Neural crest cell (in vitro differentiated cells): Measurements from ENCODE around the gene COQ8B. TPM values are rescaled to one million over a fixed set of nuclear protein-coding genes. Genes with fewer than 3 reads are reported as not detected.
A peak's percentile ranks its signal among the peaks of the same experiment; 100 is the strongest.

Experiments used
- DNase-seq: peaks from one replicate; pipeline ENCODE4 v3.0.0; 2021; ENCODE audit warnings: low read depth, mixed read lengths, low spot score
- H3K27ac Mint-ChIP-seq: one replicate; pipeline ENCODE4 v1.8.0; 2021; ENCODE audit warnings: mild to moderate bottlenecking, mixed read lengths; ENCODE audit not compliant: unreplicated experiment
- H3K27me3 Mint-ChIP-seq: 2 replicates; pipeline ENCODE4 v1.8.0; 2021; ENCODE audit warnings: low read depth, mild to moderate bottlenecking, mixed read lengths
- H3K36me3 Mint-ChIP-seq: 2 replicates; pipeline ENCODE4 v1.8.0; 2021; ENCODE audit warnings: low read depth, mild to moderate bottlenecking, mixed read lengths
- H3K4me1 Mint-ChIP-seq: 2 replicates; pipeline ENCODE4 v1.8.0; 2021; ENCODE audit warnings: mixed read lengths
- H3K4me3 Mint-ChIP-seq: one replicate; pipeline ENCODE4 v1.8.0; 2021; ENCODE audit warnings: mild to moderate bottlenecking, mixed read lengths
- H3K9me3 Mint-ChIP-seq: 2 replicates; pipeline ENCODE4 v1.8.0; 2021; ENCODE audit warnings: mixed read lengths
- total RNA-seq: library from RNA; stranded (reverse); gene quantifications from 2 replicates; pipeline ENCODE4 v1.2.1, GENCODE V29; 2021
- TF ChIP-seq, protein P1 (sequence below): fragments of 200-600 bp; sonication (generic); conservative IDR thresholded peaks from 2 replicates; pipeline ENCODE4 v1.5.0; 2021; ENCODE audit warnings: antibody characterized with exemption, mild to moderate bottlenecking

Gene COQ8B
- total RNA-seq, 1 donor from 2014 or later = 45.1 TPM

DNA sequence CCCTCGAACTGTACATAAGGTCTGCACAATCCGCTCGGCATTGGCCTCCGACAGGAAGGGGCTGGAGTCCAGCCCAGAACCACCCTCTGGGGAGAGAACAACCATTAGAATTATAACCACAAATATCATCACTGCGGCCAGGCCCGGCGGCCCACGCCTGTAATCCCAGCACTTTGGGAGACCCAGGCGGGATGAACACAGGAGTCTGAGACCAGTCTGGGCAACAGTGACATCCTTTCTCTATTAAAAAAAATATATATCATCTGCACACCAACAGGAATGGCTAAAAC is 11.4 kb downstream of the COQ8B start:
- H3K4me3 Mint-ChIP-seq = no peak overlapping the region
- H3K27me3 Mint-ChIP-seq = no peaks in the 10 kb centered on the region
- no peak overlapping the region for H3K27ac Mint-ChIP-seq
- TF ChIP-seq, protein P1, sequence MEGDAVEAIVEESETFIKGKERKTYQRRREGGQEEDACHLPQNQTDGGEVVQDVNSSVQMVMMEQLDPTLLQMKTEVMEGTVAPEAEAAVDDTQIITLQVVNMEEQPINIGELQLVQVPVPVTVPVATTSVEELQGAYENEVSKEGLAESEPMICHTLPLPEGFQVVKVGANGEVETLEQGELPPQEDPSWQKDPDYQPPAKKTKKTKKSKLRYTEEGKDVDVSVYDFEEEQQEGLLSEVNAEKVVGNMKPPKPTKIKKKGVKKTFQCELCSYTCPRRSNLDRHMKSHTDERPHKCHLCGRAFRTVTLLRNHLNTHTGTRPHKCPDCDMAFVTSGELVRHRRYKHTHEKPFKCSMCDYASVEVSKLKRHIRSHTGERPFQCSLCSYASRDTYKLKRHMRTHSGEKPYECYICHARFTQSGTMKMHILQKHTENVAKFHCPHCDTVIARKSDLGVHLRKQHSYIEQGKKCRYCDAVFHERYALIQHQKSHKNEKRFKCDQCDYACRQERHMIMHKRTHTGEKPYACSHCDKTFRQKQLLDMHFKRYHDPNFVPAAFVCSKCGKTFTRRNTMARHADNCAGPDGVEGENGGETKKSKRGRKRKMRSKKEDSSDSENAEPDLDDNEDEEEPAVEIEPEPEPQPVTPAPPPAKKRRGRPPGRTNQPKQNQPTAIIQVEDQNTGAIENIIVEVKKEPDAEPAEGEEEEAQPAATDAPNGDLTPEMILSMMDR = no peak
- no peak for DNase-seq
- peaks cover 11% of the 10 kb centered on the region for H3K36me3 Mint-ChIP-seq
- no peaks in the 10 kb centered on the region for H3K9me3 Mint-ChIP-seq
- peaks cover 6% of the 10 kb centered on the region for H3K4me1 Mint-ChIP-seq

DNA sequence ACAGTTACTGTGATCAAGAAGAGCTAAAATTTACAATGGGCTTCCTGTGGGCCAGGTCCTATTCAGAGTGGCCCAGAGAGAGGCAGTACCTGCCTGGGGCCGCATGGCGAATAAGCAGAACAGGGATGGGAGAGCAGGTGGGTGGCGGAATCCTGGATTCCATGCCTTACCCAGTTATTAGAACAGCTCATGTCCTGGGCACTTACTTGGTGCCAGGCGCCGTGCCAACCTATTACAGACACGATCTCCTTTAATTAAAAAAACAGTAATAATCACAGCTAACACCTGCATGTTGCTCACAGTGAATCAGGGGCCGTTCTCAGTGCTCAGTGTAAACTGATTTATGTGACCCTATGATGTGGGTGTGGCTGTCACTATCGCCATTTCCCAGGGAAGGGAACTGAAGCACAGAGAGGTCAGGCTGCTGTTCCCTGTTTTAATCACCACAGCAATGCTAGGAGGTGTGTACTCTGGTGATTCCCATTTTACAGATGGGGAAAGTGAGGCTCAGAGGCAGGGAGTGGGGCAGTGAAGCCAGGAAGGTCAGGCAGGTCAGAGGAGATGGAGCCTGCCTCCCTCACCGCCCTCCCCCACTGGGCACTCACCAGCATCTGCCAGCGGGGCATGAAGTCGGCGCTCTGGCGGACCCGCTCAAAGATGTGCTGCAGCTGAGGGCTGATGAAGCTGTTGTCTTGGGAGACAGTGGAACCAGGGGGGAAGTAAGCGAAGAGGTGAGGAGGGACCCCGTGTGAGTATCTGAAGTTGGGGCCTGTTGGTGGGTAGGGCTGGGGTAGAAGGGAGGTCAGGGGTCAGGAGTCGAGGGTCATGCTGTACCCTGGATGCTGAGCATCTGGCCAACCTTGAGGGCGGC is 12.0 kb downstream of the COQ8B start:
- Mint-ChIP-seq H3K36me3 (peaks cover 11% of the 10 kb centered on the region), H3K27me3 (no peaks in the 10 kb centered on the region), H3K4me1 (peaks cover 6% of the 10 kb centered on the region), H3K9me3 (no peaks in the 10 kb centered on the region), H3K27ac (no peak overlapping the region), H3K4me3 (no peak overlapping the region)
- TF ChIP-seq, protein P1 = no peak
- no peak for DNase-seq

DNA sequence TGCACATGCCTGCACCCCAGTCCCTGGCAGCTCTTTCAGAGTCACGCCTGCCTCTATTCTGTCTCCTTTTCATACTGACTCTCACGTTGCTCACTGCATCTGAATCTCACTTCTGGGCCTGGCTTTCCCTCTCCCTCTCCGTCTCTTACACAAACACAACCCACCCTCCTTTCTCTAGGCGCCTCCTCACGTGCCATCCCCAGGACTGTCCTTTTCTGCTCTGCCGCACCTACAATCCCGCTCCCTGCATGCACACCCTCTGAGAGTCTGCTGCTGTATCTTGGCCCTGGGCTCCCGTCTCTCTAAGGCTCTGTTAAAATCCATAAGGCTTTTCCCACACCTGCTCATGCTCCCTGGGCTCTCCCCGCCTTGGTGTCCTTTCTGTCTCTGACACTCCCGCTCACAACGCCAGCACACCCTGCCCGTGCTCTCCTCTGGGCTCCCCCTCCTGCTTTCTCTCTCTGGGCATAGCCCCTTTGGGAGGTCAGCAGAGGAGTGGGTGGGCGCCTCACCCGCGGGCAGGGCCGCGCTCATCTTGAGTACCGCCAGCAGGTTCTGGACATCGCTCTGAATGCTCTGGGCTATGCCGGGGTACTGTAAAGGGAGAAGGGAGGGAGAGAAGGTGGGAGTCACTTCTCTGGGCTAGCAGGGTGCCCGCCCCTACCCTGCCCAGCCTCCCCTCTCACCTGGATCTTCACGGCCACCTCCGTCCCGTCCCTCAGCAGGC is 13.5 kb downstream of the COQ8B start:
- Mint-ChIP-seq H3K9me3 (no peaks in the 10 kb centered on the region), H3K36me3 (peaks cover 11% of the 10 kb centered on the region), H3K27me3 (no peaks in the 10 kb centered on the region), H3K27ac (peak overlapping the region; percentile 84), H3K4me1 (peaks cover 6% of the 10 kb centered on the region), H3K4me3 (no peak overlapping the region)
- DNase-seq = no peak
- TF ChIP-seq, protein P1 = no peak

DNA sequence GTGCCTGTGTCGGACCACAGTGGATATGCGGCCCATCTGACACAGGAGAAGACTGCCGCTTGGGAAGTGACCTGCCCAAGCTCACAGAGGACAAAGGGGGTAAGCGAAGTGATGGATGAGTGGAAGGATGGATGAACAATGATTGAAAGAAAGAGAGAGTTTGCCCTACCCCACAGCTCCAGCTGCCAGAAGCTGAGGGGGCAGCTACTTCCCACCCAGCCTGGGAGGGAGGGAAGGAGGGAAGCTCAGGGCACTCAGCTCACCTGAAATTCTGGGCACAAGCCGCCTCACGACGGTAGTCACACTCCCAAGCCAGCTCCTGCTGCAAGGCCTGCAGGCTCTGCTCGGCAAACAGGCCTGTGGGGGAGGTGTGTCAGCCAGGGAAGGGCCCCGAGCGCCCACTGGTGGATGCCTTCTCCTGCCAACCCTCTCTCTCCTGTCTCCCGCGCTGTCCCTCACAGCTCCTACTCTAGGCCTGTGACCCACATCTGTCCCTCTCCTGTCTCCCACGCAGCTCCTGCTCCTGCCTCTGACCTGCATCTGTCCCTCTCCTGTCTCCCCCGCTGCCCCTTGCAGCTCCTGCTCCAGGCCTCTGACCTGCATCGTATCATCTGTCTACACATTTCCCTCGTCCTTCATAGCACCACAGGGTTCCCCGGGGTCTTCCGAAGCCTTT is 14.2 kb downstream of the COQ8B start:
- Mint-ChIP-seq H3K36me3 (peaks cover 11% of the 10 kb centered on the region), H3K4me3 (no peak overlapping the region)

DNA sequence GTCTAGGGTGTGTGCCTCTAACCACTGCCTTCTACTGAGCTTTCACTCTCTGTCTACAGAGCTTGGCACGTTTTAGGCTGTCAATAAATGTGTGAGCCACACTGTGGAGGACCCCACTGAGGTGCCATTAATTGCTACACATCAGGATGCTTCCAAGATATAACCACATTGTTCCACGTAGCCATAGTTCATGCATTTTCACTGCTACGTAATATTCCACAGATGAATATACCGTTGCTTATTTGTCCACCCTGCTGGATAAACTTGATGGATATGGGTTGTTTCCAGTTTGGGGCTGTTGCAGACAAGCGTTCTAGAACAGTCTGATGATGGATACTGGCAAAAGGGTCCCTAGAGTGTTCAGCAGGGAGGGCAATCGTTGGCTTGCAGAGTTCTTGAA is 14.9 kb downstream of the COQ8B start:
- Mint-ChIP-seq H3K27me3 (no peaks in the 10 kb centered on the region), H3K4me1 (peaks cover 6% of the 10 kb centered on the region), H3K36me3 (peaks cover 11% of the 10 kb centered on the region), H3K27ac (peak overlapping the region; percentile 68), H3K9me3 (no peaks in the 10 kb centered on the region), H3K4me3 (no peak overlapping the region)
- TF ChIP-seq, protein P1 = no peak
- DNase-seq = no peak

More for the DNA sequence above, 14.2 kb downstream of the COQ8B start:
- H3K27me3 Mint-ChIP-seq = no peaks in the 10 kb centered on the region
- H3K9me3 Mint-ChIP-seq = no peaks in the 10 kb centered on the region
- TF ChIP-seq, protein P1 = peak; percentile 49
- peaks cover 6% of the 10 kb centered on the region for H3K4me1 Mint-ChIP-seq
- no peak overlapping the region for H3K27ac Mint-ChIP-seq
- no peak for DNase-seq
